ENCODE results near the gene HAGH.

HAGH gene

GRCh38 chr16:1760911-1761310 is 65.7 kb downstream of the HAGH start:
- no peak for DNase-seq

- DNase-seq = no peak
Measured at GRCh38 chr16:1759511-1759910, 67.1 kb downstream of the HAGH start.

- DNase-seq = no peak
Measured at GRCh38 chr16:1758923-1759322, 67.7 kb downstream of the HAGH start.

- DNase-seq = no peak
Measured at GRCh38 chr16:1757714-1758461, 68.7 kb downstream of the HAGH start.

Measured in NCI-H226 (cell line).